ENCODE data around the gene APC2. TPM values are rescaled to one million over a fixed set of nuclear protein-coding genes. Genes with fewer than 3 reads are reported as not detected.
A peak's percentile ranks its signal among the peaks of the same experiment; 100 is the strongest.

Gene APC2
- total RNA-seq, 2 donors from 2014 or later = 0.38 to 0.57 TPM

GRCh38 chr19:1470055-1470304 is 20.1 kb downstream of the APC2 start:
- Histone ChIP-seq H3K27ac (ENCODE audit: low read depth, low read length) (no peak overlapping the region), H3K9ac (ENCODE audit: extremely low read depth, low read length, poor library complexity, severe bottlenecking) (no peak overlapping the region), H3K4me3 (ENCODE audit: low read length) (peak overlapping the region; percentile 68), H3K9me3 (ENCODE audit: control insufficient read depth, low read length) (no peaks in the 10 kb centered on the region), H3K36me3 (ENCODE audit: control insufficient read depth, insufficient read depth, low read length) (peaks cover 4% of the 10 kb centered on the region), H3K4me1 (ENCODE audit: control insufficient read depth, insufficient read depth, low read length) (peaks cover 12% of the 10 kb centered on the region), H3K27me3 (ENCODE audit: control insufficient read depth, insufficient read depth, low read length, poor library complexity, severe bottlenecking) (peaks cover 82% of the 10 kb centered on the region)
- no peaks in the 10 kb centered on the region for H3K4me1 Mint-ChIP-seq
- DNase-seq = no peak
- no peak overlapping the region for H3K27ac Mint-ChIP-seq
- H3K4me3 Mint-ChIP-seq = peak overlapping the region; percentile 41
- TF ChIP-seq CTCF (conservative IDR thresholded peaks at IDR 0.05) = no peak
- H3K36me3 Mint-ChIP-seq (ENCODE audit: low read depth) = no peaks in the 10 kb centered on the region
- H3K9me3 Mint-ChIP-seq = no peaks in the 10 kb centered on the region
- WGBS, 2 experiments (ENCODE audit: insufficient coverage in 1 of 2, insufficient read length in 1 of 2) = 2 to 11% methylated on average over 7 to 22 of the region's 22 CpGs
- peaks cover 62% of the 10 kb centered on the region for H3K27me3 Mint-ChIP-seq (ENCODE audit: insufficient read depth)

DNA sequence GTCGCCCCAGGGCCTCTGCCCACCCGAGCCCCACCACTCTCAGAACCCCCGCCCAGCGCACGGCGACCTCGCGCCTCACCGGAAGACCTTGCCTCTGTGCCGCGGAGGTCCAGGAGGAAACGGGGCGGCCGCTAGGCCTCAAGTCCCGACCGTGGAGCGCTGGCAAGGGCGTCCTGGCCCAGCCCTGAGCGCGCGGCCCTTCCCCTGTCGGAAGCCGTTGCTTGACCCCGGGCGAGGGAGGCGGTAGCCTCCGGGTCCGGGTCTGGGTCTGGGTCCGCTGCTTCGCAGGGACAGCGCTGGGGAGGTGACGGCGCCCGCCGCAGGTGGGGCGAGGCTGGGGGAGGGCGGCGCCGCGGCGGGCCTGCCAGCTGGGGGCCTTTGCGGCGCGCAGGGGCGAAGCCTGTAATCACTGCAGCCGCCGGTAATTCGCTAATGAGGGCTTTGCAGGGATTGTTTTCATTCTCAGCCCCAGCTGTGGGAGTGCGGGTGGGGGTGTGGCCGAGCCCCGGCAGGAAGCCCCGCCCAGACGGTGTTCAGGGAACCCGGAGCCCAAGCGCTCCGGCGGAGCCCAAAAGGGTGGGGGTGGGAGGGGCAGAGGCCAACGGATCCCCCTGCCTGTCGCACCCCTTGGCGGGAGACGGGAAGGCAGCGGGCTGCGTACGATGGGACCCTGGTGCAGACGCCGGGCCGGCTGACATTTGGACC is 20.5 kb downstream of the APC2 start:
- H3K9ac ChIP-seq (ENCODE audit: extremely low read depth, low read length, poor library complexity, severe bottlenecking) = no peak overlapping the region
- Mint-ChIP-seq H3K9me3 (no peaks in the 10 kb centered on the region), H3K4me1 (no peaks in the 10 kb centered on the region), H3K27me3 (ENCODE audit: insufficient read depth) (peaks cover 58% of the 10 kb centered on the region), H3K36me3 (ENCODE audit: low read depth) (no peaks in the 10 kb centered on the region), H3K27ac (no peak overlapping the region), H3K4me3 (peak overlapping the region; percentile 41)
- no peak for TF ChIP-seq CTCF (conservative IDR thresholded peaks at IDR 0.05)
- peaks cover 5% of the 10 kb centered on the region for H3K36me3 ChIP-seq (ENCODE audit: control insufficient read depth, insufficient read depth, low read length)
- H3K4me3 ChIP-seq (ENCODE audit: low read length) = peak overlapping the region; percentile 68
- peaks cover 12% of the 10 kb centered on the region for H3K4me1 ChIP-seq (ENCODE audit: control insufficient read depth, insufficient read depth, low read length)
- peak; percentile 92 for DNase-seq
- H3K27ac ChIP-seq (ENCODE audit: low read depth, low read length) = no peak overlapping the region
- H3K27me3 ChIP-seq (ENCODE audit: control insufficient read depth, insufficient read depth, low read length, poor library complexity, severe bottlenecking) = peaks cover 77% of the 10 kb centered on the region
- H3K9me3 ChIP-seq (ENCODE audit: control insufficient read depth, low read length) = no peaks in the 10 kb centered on the region
- WGBS, 2 experiments (ENCODE audit: insufficient coverage in 1 of 2, insufficient read length in 1 of 2) = 2 to 4% methylated on average over 43 to 67 of the region's 67 CpGs

DNA sequence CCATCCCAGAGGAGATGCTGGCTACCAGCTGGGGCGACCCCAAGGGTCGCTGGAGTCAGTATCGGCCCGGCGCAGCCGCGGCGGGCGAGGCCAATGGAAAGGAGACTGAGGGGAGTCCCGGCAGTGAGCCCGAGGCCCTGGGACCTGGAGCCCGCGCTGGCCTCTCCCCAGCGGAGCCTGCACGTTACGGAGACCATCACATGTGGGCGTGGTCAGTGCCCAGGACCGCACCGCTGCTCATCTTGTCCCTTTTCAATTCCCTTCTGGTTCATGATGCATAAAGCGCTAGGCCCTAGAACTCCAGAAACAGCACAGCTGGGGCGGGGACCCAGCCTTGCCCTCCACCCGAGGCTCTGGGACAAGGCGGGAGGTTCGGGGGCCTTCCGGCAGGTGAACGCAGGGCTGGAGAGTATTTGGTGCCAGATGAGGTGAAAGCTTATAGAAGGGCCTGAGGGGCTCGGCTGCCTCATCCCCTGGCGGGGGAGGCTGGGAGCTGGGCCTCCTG is 21.1 kb downstream of the APC2 start:
- H3K27me3 Mint-ChIP-seq (ENCODE audit: insufficient read depth) = peaks cover 55% of the 10 kb centered on the region
- H3K36me3 Mint-ChIP-seq (ENCODE audit: low read depth) = no peaks in the 10 kb centered on the region
- Histone ChIP-seq H3K4me3 (ENCODE audit: low read length) (peak overlapping the region; percentile 68), H3K9ac (ENCODE audit: extremely low read depth, low read length, poor library complexity, severe bottlenecking) (no peak overlapping the region), H3K4me1 (ENCODE audit: control insufficient read depth, insufficient read depth, low read length) (peaks cover 12% of the 10 kb centered on the region), H3K9me3 (ENCODE audit: control insufficient read depth, low read length) (no peaks in the 10 kb centered on the region), H3K27ac (ENCODE audit: low read depth, low read length) (no peak overlapping the region), H3K27me3 (ENCODE audit: control insufficient read depth, insufficient read depth, low read length, poor library complexity, severe bottlenecking) (peaks cover 71% of the 10 kb centered on the region), H3K36me3 (ENCODE audit: control insufficient read depth, insufficient read depth, low read length) (peaks cover 9% of the 10 kb centered on the region)
- H3K9me3 Mint-ChIP-seq = no peaks in the 10 kb centered on the region
- peak overlapping the region; percentile 13 for H3K4me3 Mint-ChIP-seq
- peak; percentile 90 for DNase-seq
- no peak overlapping the region for H3K27ac Mint-ChIP-seq
- 5 to 8% methylated on average over 18 to 28 of the region's 28 CpGs for WGBS, 2 experiments (ENCODE audit: insufficient coverage in 1 of 2, insufficient read length in 1 of 2)
- no peaks in the 10 kb centered on the region for H3K4me1 Mint-ChIP-seq
- no peak for TF ChIP-seq CTCF (conservative IDR thresholded peaks at IDR 0.05)

Measured in endodermal cell (in vitro differentiated cells).